Small intestine (tissue), 7 donors: Measurements from ENCODE around the gene ADGRD1. TPM values are rescaled to one million over a fixed set of nuclear protein-coding genes. Genes with fewer than 3 reads are reported as not detected.

Experiments
- DNase-seq, 2 donors: peaks; one replicate each; pipeline versions ENCODE4 v3.0.0 to v3.0.0-alpha.2; 2013
- FAIRE-seq: peaks from 2 replicates; lab custom pipeline; 2012; peaks lifted over from hg19 to GRCh38; lab: Jason Lieb, UNC
- H3K27ac ChIP-seq, 3 donors: one replicate each; pipeline ENCODE4 v1.5.1; 2013; ENCODE audit warnings: low read length in 2 of 3, mild to moderate bottlenecking in 2 of 3, control low read depth in 1 of 3, inconsistent platforms in 1 of 3, low read depth in 1 of 3, moderate library complexity in 1 of 3
- H3K27me3 ChIP-seq, 3 donors: one replicate each; pipeline ENCODE4 v1.6.1; 2013; ENCODE audit warnings: low read length in 3 of 3, inconsistent platforms in 1 of 3; ENCODE audit not compliant: control insufficient read depth in 3 of 3, insufficient read depth in 3 of 3
- H3K36me3 ChIP-seq, 3 donors: one replicate each; pipeline ENCODE4 v1.6.1; 2013; ENCODE audit warnings: low read length in 3 of 3, inconsistent platforms in 1 of 3, low read depth in 1 of 3, mild to moderate bottlenecking in 1 of 3, moderate library complexity in 1 of 3; ENCODE audit not compliant: control insufficient read depth in 3 of 3, insufficient read depth in 2 of 3
- H3K4me1 ChIP-seq, 3 donors: one replicate each; pipeline ENCODE4 v1.6.1; 2013; ENCODE audit warnings: low read length in 2 of 3, inconsistent platforms in 1 of 3, low read depth in 1 of 3, mild to moderate bottlenecking in 1 of 3, moderate library complexity in 1 of 3; ENCODE audit not compliant: control insufficient read depth in 3 of 3, insufficient read depth in 2 of 3
- H3K4me3 ChIP-seq, 3 donors: one replicate each; pipeline ENCODE4 v1.5.1; 2013; ENCODE audit warnings: low read length in 3 of 3, control low read depth in 1 of 3, inconsistent platforms in 1 of 3, low read depth in 1 of 3, mild to moderate bottlenecking in 1 of 3, moderate library complexity in 1 of 3
- H3K9me3 ChIP-seq, 2 donors: one replicate each; pipeline ENCODE4 v1.6.1; 2013; ENCODE audit warnings: low read depth in 1 of 2, low read length in 1 of 2; ENCODE audit not compliant: control insufficient read depth in 2 of 2, insufficient read depth in 1 of 2
- WGBS, 3 donors: extraction: QIAGEN DNeasy Blood & Tissue Kit; methylation state at CpG; one replicate each; pipeline ENCODE4 v1.1.7; 2013; 5-methylcytosine and 5-hydroxymethylcytosine counted together
- polyA plus RNA-seq, 4 donors: library from polyadenylated mRNA; stranded (reverse) in 3 of 4; unstranded in 1 of 4; fragments of 200-250 nt in 3 of 4; fragments of 120-200 nt in 1 of 4; gene quantifications; one replicate each; pipeline versions ENCODE4 v1.2.1 to v1.2.3, GENCODE V29; 2013
- donor health status: healthy with polysubstance abuse.
- donor health status: control.
- donor health status: control.
- donor health status: Bipolar disorder and iron deficiency.
- donor health status: healthy.

The ADGRD1 gene
- polyA plus RNA-seq, 4 donors = 0.54 to 87.7 (median 9.3) TPM; not detected in 1

DNA sequence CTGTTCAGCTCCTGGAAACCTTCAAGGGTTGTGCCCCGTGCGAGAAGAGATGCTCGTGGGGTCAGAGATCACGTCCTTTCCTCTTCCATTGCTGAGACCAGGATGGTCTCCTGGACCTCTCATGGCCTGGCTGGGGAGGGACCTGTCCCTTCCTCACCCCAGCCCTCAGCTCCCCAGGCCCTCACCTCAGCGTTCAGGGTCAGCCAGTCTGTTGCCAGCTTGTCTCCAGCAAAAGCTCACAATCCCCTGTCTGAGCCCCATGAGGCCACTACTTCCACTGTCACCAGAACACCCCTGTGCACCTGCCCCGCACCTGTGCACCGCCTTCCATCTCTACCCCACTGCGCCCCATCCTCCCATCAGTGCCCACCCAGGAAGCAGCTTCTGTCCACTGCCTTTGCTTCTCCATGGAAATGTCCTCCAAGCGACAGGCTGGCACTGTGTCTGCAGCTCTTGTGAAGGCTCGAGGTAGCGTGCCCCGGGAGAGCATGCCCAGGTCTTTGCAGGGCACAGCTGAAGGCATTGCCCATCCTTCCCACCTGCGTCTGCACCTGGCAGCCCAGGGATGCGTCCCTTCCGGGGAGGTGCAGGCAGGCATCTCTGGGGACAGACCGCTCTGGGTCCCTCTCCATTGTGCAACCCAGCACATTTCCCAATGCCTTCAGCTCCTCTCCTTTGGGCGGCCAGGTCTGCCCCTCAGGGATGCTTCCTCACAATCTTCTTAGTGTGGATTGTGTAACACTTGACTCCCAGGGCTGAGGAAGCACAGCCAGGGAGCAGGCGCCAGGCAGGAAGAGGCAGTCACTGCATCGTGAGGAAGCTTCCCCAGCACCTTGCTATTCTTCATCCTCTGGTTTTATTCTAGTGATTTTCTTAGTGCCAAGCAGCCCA lies 179.6 kb downstream of the ADGRD1 start:
- Histone ChIP-seq H3K27ac (no peak overlapping the region), H3K4me1 (no peaks in the 10 kb centered on the region), H3K4me3 (no peak overlapping the region), H3K36me3 (peaks cover 0 to 66% (median 0%) of the 10 kb centered on the region in 3 donors), H3K27me3 (no peaks in the 10 kb centered on the region), H3K9me3 (peaks cover 0 to 3% of the 10 kb centered on the region in 2 donors)
- FAIRE-seq = no peak
- DNase-seq = no peak
- 78 to 82% (median 78%) methylated on average over 19 of the region's 19 CpGs for WGBS, 3 donors

DNA sequence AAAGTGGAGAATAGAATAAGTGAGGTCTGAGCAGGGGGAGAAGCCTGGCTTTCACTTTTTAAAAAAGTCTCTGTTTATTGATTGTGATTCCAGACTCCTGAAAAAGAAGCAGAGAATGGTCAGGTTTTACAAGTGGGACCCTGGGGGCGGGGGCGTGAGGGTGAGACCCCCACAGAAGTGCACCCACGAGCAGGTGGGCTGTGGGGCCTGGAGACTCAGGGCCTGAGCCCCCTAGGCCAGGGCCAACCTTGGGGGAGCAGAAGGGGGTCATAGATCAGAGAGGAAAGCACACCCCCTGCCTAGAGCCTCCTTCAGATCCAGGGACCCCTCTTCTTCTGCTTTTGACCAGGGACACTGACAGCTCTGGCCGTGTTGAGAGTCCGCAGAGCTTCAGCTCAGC lies 180.3 kb downstream of the ADGRD1 start:
- FAIRE-seq (no peak), DNase-seq (no peak)
- Histone ChIP-seq H3K4me3 (no peak overlapping the region), H3K36me3 (peaks cover 0 to 73% (median 0%) of the 10 kb centered on the region in 3 donors), H3K4me1 (no peaks in the 10 kb centered on the region), H3K9me3 (no peaks in the 10 kb centered on the region), H3K27ac (no peak overlapping the region), H3K27me3 (no peaks in the 10 kb centered on the region)
- 63 to 74% (median 71%) methylated on average over 5 of the region's 5 CpGs for WGBS, 3 donors

DNA sequence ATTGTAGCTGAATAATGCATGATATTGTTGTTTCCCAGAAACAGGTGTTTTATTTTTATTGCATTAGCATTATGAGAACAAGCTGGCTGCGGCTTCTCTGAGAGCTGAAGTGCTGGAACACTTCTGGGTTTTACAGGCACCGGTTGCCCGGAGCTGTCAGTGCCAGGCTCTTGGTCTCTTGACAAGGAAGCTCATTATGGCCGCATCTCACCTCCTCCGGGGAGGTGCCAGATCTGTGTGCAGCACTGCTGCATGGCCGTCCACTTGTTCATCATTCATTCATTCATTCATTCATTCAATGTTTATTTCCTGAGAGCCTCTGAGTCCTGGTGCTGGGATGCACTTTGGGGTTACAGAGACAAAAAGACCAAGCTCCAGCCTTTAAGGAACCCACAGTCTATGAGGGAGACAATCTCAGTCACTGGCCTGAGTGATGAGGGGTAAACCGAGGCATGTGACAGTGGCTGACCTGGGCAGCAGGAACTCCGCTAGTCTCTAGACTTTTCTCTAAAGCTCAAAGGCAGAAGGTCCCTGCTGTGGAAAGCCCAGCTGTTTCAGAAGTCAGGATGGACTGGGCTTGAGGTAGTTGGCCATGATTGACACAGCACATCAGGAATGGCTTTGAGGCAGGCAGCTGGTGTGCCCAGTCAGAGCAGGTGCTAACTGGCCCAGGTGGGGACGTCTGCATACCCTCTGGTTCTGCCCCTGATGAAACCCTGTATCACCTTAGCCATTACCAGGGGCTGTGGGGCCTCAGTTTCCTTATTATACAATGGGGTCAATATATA lies 181.0 kb downstream of the ADGRD1 start:
- Histone ChIP-seq H3K4me1 (no peaks in the 10 kb centered on the region), H3K4me3 (no peak overlapping the region), H3K27ac (no peak overlapping the region), H3K9me3 (no peaks in the 10 kb centered on the region), H3K36me3 (peaks cover 0 to 79% (median 0%) of the 10 kb centered on the region in 3 donors), H3K27me3 (no peaks in the 10 kb centered on the region)
- FAIRE-seq (no peak), DNase-seq (no peak)
- whole genome bisulfite sequencing, 3 donors = 81 to 86% (median 83%) methylated on average over 9 of the region's 9 CpGs

DNA sequence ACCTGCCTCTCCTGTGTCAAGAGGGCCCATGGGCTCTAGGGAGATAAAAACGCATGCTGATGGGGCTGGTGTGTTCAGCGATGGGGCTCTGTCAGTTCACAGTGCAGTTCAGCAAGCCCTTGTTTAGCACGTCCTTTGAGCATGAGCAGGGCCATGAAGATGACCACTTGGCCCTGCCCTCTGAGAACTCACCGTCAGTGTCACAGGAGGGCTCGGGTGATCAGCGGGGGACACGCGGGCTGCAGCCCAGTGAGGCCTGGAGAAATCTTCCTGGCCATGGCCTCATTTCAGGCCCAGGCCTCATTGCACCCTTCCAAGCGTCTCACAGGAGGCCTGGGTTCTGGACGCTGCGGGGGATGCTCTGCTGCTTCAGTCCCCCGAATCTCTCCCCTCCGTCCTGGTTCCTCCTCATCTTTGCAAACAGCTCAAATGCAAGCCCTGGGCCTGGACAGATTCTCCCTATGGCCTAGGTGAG lies 181.6 kb downstream of the ADGRD1 start:
- DNase-seq = no peak
- H3K27me3 ChIP-seq = no peaks in the 10 kb centered on the region
- FAIRE-seq = no peak
- H3K9me3 ChIP-seq = no peaks in the 10 kb centered on the region
- no peaks in the 10 kb centered on the region for H3K4me1 ChIP-seq
- no peak overlapping the region for H3K4me3 ChIP-seq
- 90 to 91% (median 90%) methylated on average over 13 of the region's 13 CpGs for WGBS, 3 donors
- H3K36me3 ChIP-seq = peaks cover 0 to 77% (median 0%) of the 10 kb centered on the region in 3 donors
- no peak overlapping the region for H3K27ac ChIP-seq

DNA sequence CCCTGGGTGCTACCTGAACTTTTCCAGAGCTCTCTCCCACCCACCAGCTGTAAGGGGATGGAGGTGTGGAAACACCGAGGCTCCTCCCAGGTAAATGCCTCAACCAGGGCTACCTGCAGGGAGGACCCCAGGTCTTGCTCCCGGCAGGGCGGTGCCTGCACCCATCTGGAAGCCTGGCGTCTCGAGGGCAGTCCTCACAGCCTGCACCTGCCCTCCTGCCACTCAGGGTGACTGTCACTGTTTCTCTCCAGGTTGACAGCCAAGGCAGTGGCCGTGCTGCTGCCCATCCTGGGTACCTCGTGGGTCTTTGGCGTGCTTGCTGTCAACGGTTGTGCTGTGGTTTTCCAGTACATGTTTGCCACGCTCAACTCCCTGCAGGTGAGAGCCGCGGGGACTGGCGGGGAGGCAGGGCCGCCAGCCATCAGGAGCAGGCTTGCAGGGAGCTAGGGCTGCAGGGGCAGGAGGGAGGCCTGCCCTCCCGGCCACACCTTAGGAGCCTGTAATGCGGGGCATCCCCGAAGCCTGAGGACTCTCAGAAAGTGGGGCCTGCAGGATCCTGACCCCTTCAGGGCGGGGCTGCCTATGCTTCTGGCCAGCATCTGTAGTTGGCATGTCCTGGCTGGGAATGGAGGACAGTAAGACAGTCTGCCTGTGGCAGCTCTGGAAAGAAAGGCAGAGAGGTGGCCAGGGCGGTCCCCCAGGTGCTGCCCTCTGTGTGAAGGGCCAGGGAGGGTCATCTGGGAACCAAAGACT lies 182.3 kb downstream of the ADGRD1 start:
- WGBS, 3 donors = 73 to 81% (median 80%) methylated on average over 18 to 19 of the region's 19 CpGs
- no peak for DNase-seq
- peaks cover 0 to 76% (median 0%) of the 10 kb centered on the region in 3 donors for H3K36me3 ChIP-seq
- no peaks in the 10 kb centered on the region for H3K4me1 ChIP-seq
- no peak overlapping the region for H3K4me3 ChIP-seq
- H3K9me3 ChIP-seq = no peaks in the 10 kb centered on the region
- H3K27ac ChIP-seq = no peak overlapping the region
- FAIRE-seq = no peak
- H3K27me3 ChIP-seq = no peaks in the 10 kb centered on the region

DNA sequence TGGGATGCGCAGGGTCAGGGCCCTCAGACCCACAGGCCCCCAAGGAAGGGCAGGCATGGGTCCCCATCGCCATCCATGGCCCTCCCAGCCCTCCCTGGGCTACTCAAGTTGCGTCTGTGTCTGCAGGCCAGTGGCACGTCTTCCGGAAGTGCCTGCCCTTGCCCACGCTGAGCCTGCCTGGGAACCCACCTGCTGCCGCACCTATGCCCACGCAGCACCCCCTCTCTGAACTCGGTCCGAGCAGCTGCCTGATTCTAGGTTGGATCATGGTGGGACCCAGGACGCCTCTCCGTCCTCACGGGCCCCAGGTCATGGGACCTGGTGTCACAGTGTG lies 182.8 kb downstream of the ADGRD1 start:
- no peak overlapping the region for H3K27ac ChIP-seq
- 83 to 93% (median 91%) methylated on average over 13 of the region's 13 CpGs for WGBS, 3 donors
- no peak for FAIRE-seq

DNA sequence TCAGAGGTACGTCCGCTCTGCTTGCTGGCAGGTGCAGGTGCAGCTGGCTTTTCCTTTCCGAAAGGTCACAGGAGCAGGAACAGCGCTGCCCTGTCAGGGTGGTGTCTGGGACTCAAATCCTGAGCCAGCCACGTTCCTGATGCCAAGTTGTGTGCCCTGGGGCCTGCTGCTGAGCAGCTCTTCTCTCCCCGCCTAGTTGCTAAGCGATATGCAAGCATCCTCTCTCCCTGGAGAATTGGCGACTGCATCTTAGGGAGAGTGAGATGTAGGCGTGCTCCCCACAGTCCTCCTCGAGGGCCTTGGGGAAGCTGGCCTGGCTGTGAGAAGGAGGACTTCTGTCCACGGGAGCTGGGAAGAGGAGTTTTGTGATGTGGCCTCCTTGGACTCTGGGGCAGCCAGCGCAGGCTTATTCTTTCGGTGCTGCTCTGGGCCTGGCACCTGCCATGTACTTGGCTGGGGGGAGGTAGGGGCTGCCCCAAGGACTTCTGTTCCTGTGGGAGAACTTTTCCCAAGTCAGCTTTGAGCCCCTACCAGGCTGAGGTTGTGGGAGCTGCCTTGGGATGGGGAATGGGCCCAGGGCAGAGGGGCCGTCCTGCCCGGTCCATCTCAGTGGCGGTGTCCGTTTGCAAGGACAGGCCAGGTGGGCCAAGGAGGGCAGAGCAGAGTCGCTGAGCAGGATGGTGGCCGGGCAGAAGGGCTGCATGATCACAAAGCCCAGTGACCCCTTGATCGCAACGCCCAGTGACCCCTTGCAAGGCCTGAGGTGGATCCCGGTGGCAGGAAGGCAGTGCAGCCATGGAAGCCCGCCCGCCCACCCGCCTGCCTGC lies 183.5 kb downstream of the ADGRD1 start:
- H3K4me3 ChIP-seq = no peak overlapping the region
- FAIRE-seq = no peak
- no peaks in the 10 kb centered on the region for H3K4me1 ChIP-seq
- H3K36me3 ChIP-seq = peaks cover 0 to 66% (median 0%) of the 10 kb centered on the region in 3 donors
- DNase-seq = no peak
- H3K9me3 ChIP-seq = no peaks in the 10 kb centered on the region
- WGBS, 3 donors = 81 to 85% (median 82%) methylated on average over 23 to 25 of the region's 25 CpGs
- H3K27me3 ChIP-seq = no peaks in the 10 kb centered on the region
- H3K27ac ChIP-seq = no peak overlapping the region

More for the DNA sequence above, 182.8 kb downstream of the ADGRD1 start:
- Histone ChIP-seq H3K27me3 (no peaks in the 10 kb centered on the region), H3K4me1 (no peaks in the 10 kb centered on the region), H3K36me3 (peaks cover 0 to 71% (median 0%) of the 10 kb centered on the region in 3 donors), H3K9me3 (no peaks in the 10 kb centered on the region), H3K4me3 (no peak overlapping the region)
- DNase-seq = no peak
